K562 (cell line): ENCODE measurements around the gene MYO18A. TPM values are rescaled to one million over a fixed set of nuclear protein-coding genes. Genes with fewer than 3 reads are reported as not detected.
A peak's percentile ranks its signal among the peaks of the same experiment; 100 is the strongest.

Experiments
- BHLHE40 ChIP-seq: IDR thresholded peaks from 2 replicates; pipeline ENCODE4 v1.6.1; 2011; ENCODE audit warnings: low read length, improper control_type of control experiment
- CUX1 ChIP-seq: fragments of 200-800 bp; sonication (Bioruptor generic); IDR thresholded peaks from 2 replicates; pipeline ENCODE4 v1.6.1; 2016; ENCODE audit warnings: missing genetic modification characterization, missing compliant biosample characterization
- ELF1 ChIP-seq: fragments of 200-800 bp; sonication (Bioruptor generic); IDR thresholded peaks from 2 replicates; pipeline ENCODE4 v1.6.1; 2016; ENCODE audit warnings: missing genetic modification characterization, missing compliant biosample characterization
- HDAC2 ChIP-seq: fragments of 450-650 bp; IDR thresholded peaks from 2 replicates; pipeline ENCODE4 v1.6.1; 2016; ENCODE audit warnings: mild to moderate bottlenecking
- L3MBTL2 ChIP-seq: fragments of 450-650 bp; IDR thresholded peaks from 2 replicates; pipeline ENCODE4 v1.6.1; 2016; ENCODE audit warnings: mild to moderate bottlenecking, moderate library complexity
- MIER1 ChIP-seq: fragments of 450-650 bp; IDR thresholded peaks from 2 replicates; pipeline ENCODE4 v1.6.1; 2016; ENCODE audit warnings: antibody characterized with exemption, mild to moderate bottlenecking, low read depth
- MXI1 ChIP-seq: IDR thresholded peaks from 2 replicates; pipeline ENCODE4 v1.6.1; 2011; ENCODE audit warnings: low read depth, mild to moderate bottlenecking, improper control_type of control experiment, low read length
- NUFIP1 ChIP-seq: fragments of 450-650 bp; IDR thresholded peaks from 2 replicates; pipeline ENCODE4 v1.6.1; 2018; ENCODE audit not compliant: partially characterized antibody
- PCBP2 ChIP-seq: fragments of 200-400 bp; formaldehyde crosslinking; IDR thresholded peaks from 2 replicates; pipeline ENCODE4 v1.6.1; 2018; ENCODE audit warnings: low read length, low read depth, mild to moderate bottlenecking, moderate library complexity; ENCODE audit not compliant: poor library complexity, severe bottlenecking
- PHTF2 ChIP-seq: fragments of 250-450 bp; sonication (Bioruptor Pico); IDR thresholded peaks from 2 replicates; pipeline ENCODE4 v1.5.0; 2021; ENCODE audit warnings: mild to moderate bottlenecking
- RBM25 ChIP-seq: fragments of 200-400 bp; formaldehyde crosslinking; IDR thresholded peaks from 2 replicates; pipeline ENCODE4 v1.6.1; 2018; ENCODE audit warnings: low read length, low read depth, moderate library complexity; ENCODE audit not compliant: severe bottlenecking
- TGIF2 ChIP-seq: sonication (generic); formaldehyde crosslinking; IDR thresholded peaks from 2 replicates; pipeline ENCODE4 v1.8.1; 2022; ENCODE audit warnings: mild to moderate bottlenecking, missing genetic modification reagents, moderate library complexity
- XRCC5 ChIP-seq: fragments of 200-400 bp; formaldehyde crosslinking; IDR thresholded peaks from 2 replicates; pipeline ENCODE4 v1.6.1; 2017; ENCODE audit warnings: low read depth, mild to moderate bottlenecking, low read length
- ZBTB34 ChIP-seq: fragments of 250-450 bp; sonication (Bioruptor Pico); IDR thresholded peaks from 2 replicates; pipeline ENCODE4 v1.8.0; 2021; ENCODE audit warnings: mild to moderate bottlenecking, moderate library complexity
- ZBTB5 ChIP-seq: fragments of 450-650 bp; IDR thresholded peaks from 2 replicates; pipeline ENCODE4 v1.6.1; 2017; ENCODE audit warnings: antibody characterized with exemption
- ZNF140 ChIP-seq: fragments of 250-450 bp; sonication (Bioruptor Pico); IDR thresholded peaks from 2 replicates; pipeline ENCODE4 v1.8.0; 2021; ENCODE audit warnings: moderate library complexity, mild to moderate bottlenecking, inconsistent platforms
- ZNF280A ChIP-seq: fragments of 450-650 bp; IDR thresholded peaks from 2 replicates; pipeline ENCODE4 v1.6.1; 2018; ENCODE audit warnings: mild to moderate bottlenecking, low read depth; ENCODE audit not compliant: partially characterized antibody
- ZNF561 ChIP-seq: fragments of 450-650 bp; formaldehyde crosslinking; conservative IDR thresholded peaks from 2 replicates; pipeline ENCODE4 v1.4.0; 2020; ENCODE audit warnings: mild to moderate bottlenecking, moderate library complexity
- polyA plus RNA-seq, 8 experiments: library from polyadenylated mRNA; depleted of rRNA in 4 of 8; stranded (reverse) in 5 of 8; unstranded in 3 of 8; fragments of >200 nt; fragmentation: Nextera tagmentation in 2 of 8; fragmentation: Illumina TruSeq in 1 of 8; extraction: Ambion mirVana in 2 of 8; extraction: Trizol in 1 of 8; gene quantifications; 2 replicates each; pipeline versions ENCODE4 v1.2.1 to v1.2.3, GENCODE V29; 2011 to 2014; ENCODE audit warnings: inconsistent platforms in 1 of 8, missing spikeins in 1 of 8
- total RNA-seq, 7 experiments: library from RNA; depleted of rRNA in 6 of 7; stranded (reverse); fragments of >200 nt in 6 of 7; fragmentation: Illumina TruSeq in 2 of 7; extraction: Trizol in 2 of 7; gene quantifications; 2 replicates each; pipeline versions ENCODE4 v1.2.1 to v1.2.3, GENCODE V29; 2011 to 2021; ENCODE audit warnings: low replicate concordance in 1 of 7

Gene MYO18A
- total and polyA plus RNA-seq, 9 of the 15 experiments (the other 6 are each of a cell fraction or from before 2014, with no cell fraction given) = 2.5 to 65.4 (median 17.1) TPM

GRCh38 chr17:29176558-29177351 is 3.4 kb downstream of the MYO18A start (continued):
- TF ChIP-seq ZNF280A = no peak
- TF ChIP-seq MIER1 = no peak
- no peak for TF ChIP-seq PCBP2
- TF ChIP-seq ZBTB34 (CRISPR knock-in tag) = no peak
- no peak for TF ChIP-seq ZNF140 (CRISPR knock-in tag)
- peak; percentile 93 for TF ChIP-seq L3MBTL2
- TF ChIP-seq HDAC2 = peak; percentile 93
- TF ChIP-seq XRCC5 = no peak
- TF ChIP-seq MXI1 = 0 out of 2 replicates have a peak, but pooled peaks have one; percentile 49
- no peak for TF ChIP-seq ZNF561 (CRISPR knock-in tag)
- no peak for TF ChIP-seq NUFIP1
- peak; percentile 59 for TF ChIP-seq ELF1 (tag)
- peak; percentile 99 for TF ChIP-seq BHLHE40
- peak; percentile 94 for TF ChIP-seq RBM25
- TF ChIP-seq CUX1 (CRISPR knock-in tag) = peak; percentile 73; the same call in 1 of the 2 replicates
- no peak for TF ChIP-seq PHTF2 (CRISPR knock-in tag)
- TF ChIP-seq TGIF2 (CRISPR knock-in tag) = no peak
- no peak for TF ChIP-seq ZBTB5
